HG03175 (cell line): ENCODE measurements around the gene MAST3.
"Not testable (repeated sequence)": the region's sequence is repeated elsewhere in the genome, so short reads cannot be mapped to it uniquely, and the experiment has no call there.

Experiments
- ATAC-seq: cut with Tn5 transposase; IDR thresholded peaks from one replicate; pipeline ENCODE4 v1.9.1; 2021; ENCODE audit warnings: mild to moderate bottlenecking, moderate library complexity; ENCODE audit not compliant: unreplicated experiment

Gene MAST3

DNA sequence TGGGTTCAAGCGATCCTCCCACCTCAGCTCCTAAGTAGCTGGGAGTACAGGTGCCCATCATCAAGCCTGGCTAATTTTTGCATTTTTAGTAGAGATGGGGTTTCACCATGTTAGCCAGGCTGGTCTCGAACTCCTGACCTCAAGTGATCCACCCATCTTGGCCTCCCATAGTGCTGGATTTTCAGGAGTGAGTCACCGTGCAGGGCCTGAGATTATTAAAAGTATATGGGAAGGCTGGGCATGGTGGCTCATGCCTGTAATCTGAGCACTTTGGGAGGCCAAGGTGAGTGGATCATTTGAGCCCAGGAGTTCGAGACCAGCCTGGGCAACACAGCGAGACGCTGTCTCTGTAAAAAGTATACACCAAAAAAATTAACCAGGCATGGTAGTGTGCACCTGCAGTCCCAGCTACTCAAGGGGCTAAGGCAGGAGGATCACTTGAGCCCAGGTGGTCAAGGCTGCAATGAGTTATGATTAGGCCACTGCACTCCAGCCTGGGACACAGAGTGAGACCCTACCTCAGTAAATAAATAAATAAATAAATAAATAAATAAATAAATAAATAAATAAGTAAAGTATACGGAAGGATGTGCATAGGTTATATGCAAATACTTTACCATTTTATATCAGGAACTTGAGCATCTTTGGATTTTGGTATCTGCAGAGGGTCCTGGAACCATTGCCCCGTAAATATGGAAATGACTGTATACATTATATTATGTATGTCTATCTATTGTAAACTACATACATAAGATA, 11.7 kb upstream of the MAST3 start:
- ATAC-seq, result no peak

GRCh38 chr19:18086590-18087138, 10.9 kb upstream of the MAST3 start, which contains the start of gene IL12RB1:
TSS of gene IL12RB1 (minus strand) at chr19:18086934. CDS start at chr19:18086823, 111 bp downstream.
- ATAC-seq, result no peak

DNA sequence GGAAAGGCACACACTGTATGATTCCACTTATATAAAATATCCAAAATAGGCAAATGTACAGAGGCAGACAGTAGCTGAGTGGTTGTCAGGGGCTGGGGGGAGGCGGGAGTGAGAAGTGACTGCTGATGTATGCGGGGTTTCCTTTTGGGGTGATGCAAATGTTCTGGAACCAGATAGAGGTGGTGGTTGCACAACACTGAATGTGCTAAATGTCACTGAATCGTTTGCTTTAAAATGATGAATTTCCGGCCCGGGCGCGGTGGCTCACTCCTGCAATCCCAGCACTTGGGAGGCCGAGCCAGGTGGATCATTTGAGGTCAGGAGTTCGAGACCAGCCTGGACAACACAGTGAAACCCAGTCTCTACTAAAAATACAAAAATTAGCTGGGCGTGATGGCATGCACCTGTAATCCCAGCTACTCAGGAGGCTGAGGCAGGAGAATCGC, 8.5 kb upstream of the MAST3 start:
- ATAC-seq, result not testable (repeated sequence)

DNA sequence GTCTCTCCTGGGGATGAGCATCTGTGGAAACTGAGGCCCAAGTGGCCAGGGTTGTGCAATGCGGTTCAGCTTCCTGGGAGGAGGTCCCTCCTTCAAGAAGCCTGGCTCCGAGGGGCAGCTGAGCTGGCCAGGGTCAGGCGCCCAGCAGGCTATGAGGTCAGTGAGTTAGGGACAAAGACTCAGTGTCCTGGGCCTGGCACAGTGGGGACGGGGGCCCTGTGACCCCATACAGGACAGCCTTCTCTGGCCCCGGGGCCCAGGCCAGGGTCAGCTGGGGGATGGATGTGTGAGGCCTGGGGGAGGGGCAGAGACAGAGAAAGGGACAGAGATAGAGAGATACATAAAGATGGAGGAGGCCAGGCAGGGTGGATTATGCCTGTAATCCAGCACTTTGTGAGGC, 7.9 kb upstream of the MAST3 start:
- no peak for ATAC-seq

GRCh38 chr19:18090545-18091216, 6.9 kb upstream of the MAST3 start:
- ATAC-seq, result no peak

DNA sequence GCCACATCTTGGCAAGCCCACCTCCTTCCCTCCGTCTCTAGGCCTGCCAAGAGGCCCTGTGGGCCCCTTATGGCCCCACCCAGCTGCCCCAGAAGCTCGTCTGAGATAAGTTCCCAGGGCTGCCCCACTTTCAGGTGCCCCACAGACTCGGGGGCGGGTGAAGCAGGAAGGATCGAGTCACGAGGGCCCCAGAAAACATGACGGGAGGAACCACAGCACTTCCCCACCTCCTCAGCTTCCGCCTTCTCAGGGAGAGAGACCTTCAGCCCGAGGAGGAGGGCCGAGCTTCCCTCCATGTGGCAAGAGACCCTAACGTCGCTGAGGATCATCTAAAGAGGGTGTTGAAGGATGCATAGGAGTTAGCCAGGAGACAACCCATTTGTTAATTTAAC, 6.4 kb upstream of the MAST3 start:
- ATAC-seq, result no peak

DNA sequence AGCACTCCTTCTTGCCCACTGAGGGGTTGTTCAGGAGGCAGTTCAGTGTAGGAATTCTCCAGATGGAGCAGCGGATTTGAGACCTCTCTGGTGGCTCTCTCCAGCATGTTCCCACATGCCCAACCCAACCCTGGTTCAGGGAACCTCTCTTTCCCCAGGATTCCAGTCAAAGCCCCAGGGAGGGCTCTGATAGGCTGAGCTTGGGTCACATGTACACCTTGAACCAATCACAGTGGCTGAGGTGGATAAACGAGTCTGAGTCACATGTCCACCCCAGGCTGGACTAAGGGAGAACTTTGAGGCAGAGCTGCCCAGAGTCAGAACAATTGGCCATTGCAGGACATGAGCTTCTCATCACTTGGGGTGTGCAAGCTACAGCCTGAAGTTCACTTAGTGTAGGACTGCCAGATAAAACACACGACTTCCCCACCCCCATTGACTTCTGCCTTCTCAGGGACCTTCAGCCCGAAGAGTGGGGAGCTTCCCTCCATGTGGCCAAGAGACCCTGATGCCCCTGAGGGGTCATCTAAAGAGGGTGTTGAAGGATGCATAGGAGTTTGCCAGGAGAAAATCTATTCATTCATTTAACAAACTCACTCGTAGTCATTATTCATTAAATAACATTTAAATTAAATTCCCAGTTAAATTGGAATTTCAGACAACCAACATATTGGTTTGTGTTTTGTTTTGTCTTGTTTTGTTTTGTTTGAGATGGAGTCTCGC, 4.0 kb upstream of the MAST3 start:
- no peak for ATAC-seq

- ATAC-seq, result no peak
Measured at GRCh38 chr19:18096258-18096657, 1.3 kb upstream of the MAST3 start.

DNA sequence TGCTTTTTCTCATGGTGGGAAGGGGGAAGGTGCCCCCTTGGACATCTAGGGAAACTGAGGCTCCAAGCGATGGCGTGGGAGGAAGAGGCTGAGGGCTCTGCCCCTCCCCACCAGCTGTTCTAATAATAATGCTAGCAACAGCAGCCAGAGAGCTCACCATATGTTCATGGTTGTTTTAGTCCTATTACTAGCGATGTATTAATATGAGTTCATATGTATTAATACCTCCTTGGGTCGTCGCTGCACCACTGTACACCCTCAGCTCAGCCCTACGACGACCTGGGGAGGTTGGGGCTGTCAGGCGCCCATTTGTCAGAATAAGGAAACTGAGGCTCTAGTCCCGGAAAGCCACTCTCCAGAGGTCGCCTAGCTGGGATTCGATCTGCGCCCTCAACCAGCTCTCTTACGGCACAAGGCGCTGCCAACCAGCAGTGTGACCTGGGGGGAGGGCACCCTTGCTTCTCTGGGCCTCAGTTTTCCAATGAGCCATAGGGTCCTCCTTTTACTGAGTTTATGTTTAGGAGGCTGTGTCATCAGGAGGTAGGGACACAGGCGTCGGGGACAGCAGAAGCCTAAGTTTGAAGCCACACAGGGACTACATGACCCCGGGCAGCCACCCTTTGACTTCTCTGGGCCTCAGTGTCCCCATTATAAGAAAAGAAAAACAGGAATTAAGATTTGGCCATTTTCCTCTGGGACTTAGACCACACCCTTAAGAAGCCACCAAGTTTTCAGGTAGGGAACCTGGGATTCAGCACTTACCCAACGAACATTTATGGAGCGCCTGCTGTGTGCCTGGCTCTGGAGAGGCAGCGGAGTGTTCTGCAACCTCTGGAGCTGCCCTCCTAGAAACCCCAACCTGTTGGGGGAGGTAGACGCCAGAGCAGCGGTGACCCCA, 664 bp downstream of the MAST3 start:
- ATAC-seq, result no peak

- peak; percentile 51 for ATAC-seq
Measured at GRCh38 chr19:18098891-18099622, 1.5 kb downstream of the MAST3 start.

- ATAC-seq, result no peak
Measured at GRCh38 chr19:18099623-18099995, 2.0 kb downstream of the MAST3 start.

DNA sequence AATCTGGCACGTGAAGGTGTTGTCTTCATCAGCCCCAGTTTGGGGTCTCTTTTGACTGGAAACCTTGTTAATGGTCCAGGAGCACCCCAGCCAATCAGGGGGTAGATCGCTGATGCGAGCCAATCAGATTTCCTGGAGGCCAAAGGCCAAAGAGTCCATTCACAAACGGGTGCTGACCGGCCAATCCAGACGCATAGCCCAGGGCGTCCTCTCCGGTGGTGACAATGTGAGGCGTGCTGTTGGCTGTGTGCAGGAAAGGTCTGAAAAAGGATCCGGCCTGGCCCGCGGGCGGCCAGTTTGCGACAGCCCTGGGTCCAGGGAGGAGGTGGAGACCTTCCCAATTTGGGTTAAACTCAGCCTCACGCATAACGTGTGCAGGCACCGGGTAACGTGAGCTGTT, 3.1 kb downstream of the MAST3 start:
- ATAC-seq, result no peak

DNA sequence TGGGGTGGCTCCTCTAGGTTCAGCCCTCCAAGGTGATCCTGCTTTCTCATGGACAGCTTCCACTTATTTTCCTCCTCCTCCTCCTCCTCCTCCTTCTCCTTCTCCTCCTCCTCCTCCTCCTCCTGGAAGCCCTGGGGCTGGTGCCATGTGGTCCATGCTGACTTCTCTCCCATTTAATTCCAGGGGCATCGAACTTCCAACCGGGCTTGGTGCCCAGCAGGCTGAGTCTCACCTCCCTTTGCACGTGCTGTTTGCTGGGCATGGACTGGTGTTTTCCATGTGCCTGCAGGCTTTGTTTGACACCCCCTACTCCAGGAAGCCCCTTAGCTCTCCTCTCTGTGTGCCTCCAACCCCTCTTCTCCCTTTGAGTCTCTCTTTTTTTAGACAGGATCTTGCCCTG, 3.7 kb downstream of the MAST3 start:
- ATAC-seq, result no peak

DNA sequence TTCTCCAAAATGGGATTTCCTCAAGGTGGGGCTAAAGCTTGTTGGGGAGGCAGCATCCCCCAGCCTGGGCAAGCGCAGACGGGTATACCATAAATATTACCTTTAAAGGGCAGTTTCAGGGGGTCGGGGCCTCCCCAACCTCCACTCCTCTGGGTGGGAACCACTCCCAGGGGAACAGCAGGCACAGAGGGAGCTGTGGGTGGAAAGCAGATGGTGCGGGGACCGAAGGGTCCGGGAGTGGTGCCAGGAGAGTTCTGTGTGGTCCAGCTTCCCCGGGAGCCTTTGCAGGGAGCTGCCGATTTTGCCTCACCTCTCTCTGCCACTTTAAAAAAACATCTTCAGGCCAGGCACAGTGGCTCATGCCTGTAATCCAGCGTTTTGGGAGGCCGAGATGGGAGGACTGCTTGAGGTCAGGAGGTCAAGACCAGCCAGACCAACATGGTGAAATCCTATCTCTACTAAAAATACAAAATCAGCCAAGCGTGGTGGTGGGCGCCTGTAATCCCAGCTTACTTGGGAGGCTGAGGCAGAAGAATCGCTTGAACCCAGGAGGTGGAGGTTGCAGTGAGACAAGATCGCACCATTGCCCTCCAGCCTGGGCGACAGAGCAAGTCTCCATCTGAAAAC, 5.5 kb downstream of the MAST3 start:
- no peak for ATAC-seq

GRCh38 chr19:18104793-18105131, 7.2 kb downstream of the MAST3 start:
- ATAC-seq, result no peak

GRCh38 chr19:18105259-18105658, 7.7 kb downstream of the MAST3 start:
- not testable (repeated sequence) for ATAC-seq

GRCh38 chr19:18107235-18107634, 9.7 kb downstream of the MAST3 start:
- no peak for ATAC-seq

DNA sequence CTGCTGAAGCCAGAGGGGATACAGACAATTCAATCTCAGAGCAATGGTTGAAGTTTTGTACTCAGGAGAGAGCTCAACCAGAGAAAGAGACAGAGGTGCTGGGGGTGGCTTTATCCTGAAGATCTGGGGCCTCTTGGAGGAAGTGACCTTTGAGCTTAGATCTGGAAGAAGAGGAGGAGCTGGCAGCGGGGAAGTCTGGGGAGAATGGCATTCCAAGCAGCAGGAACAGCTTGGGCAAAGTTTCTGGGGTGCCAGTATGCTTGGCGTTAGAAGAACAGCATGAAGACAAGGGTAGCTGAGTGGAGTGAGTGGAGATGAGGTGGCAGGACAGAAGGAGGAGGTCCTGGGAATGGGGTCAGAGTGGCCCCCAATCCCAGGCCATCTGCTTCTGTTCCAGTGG, 11.3 kb downstream of the MAST3 start:
- no peak for ATAC-seq

GRCh38 chr19:18109341-18109732, 11.8 kb downstream of the MAST3 start:
- no peak for ATAC-seq
